Diencephalon (tissue), 1 donor: Measurements from ENCODE around the gene DNAJC10. TPM values are rescaled to one million over a fixed set of nuclear protein-coding genes. Genes with fewer than 3 reads are reported as not detected.

ENCODE experiments used
- small RNA-seq: library from RNA; depleted of rRNA; stranded (forward); fragments of <200 nt; gene quantifications from one replicate; pipeline ENCODE3, GENCODE V24; 2014
- total RNA-seq: library from RNA; depleted of rRNA; stranded (reverse); fragments of >200 nt; gene quantifications from one replicate; pipeline ENCODE4 v1.2.3, GENCODE V29; 2014

The DNAJC10 gene, protein sequence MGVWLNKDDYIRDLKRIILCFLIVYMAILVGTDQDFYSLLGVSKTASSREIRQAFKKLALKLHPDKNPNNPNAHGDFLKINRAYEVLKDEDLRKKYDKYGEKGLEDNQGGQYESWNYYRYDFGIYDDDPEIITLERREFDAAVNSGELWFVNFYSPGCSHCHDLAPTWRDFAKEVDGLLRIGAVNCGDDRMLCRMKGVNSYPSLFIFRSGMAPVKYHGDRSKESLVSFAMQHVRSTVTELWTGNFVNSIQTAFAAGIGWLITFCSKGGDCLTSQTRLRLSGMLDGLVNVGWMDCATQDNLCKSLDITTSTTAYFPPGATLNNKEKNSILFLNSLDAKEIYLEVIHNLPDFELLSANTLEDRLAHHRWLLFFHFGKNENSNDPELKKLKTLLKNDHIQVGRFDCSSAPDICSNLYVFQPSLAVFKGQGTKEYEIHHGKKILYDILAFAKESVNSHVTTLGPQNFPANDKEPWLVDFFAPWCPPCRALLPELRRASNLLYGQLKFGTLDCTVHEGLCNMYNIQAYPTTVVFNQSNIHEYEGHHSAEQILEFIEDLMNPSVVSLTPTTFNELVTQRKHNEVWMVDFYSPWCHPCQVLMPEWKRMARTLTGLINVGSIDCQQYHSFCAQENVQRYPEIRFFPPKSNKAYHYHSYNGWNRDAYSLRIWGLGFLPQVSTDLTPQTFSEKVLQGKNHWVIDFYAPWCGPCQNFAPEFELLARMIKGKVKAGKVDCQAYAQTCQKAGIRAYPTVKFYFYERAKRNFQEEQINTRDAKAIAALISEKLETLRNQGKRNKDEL
- total RNA-seq = 71.7 TPM

GRCh38 chr2:182715892-182716649 is at the start of gene DNAJC10:
DNAJC10 (plus strand) TSS chr2:182716257; CDS start chr2:182718087, 1,830 bp downstream.

Small RNA genes lying within 50 kb of the gene (small RNA-seq; reads per million reads assigned to genes)
- not detected for gene RF00019

Other genes starting within 250 kb of the DNAJC10 start
- 5.5 TPM for gene FRZB, start 150.4 kb downstream of the DNAJC10 start, total RNA-seq